Hepatocyte (in vitro differentiated cells): Measurements from ENCODE around the gene DNAJC5.

ENCODE experiments used
- EZH2 ChIP-seq: fragments of 200-600 bp; sonication (generic); IDR thresholded peaks from 2 replicates; pipeline ENCODE4 v1.6.1; 2016; ENCODE audit warnings: antibody characterized with exemption, mild to moderate bottlenecking, borderline replicate concordance
- EZH2phosphoT487 ChIP-seq: fragments of 200-600 bp; sonication (generic); IDR thresholded peaks from one replicate; pipeline ENCODE4 v1.6.1; 2018; ENCODE audit warnings: antibody characterized with exemption, mild to moderate bottlenecking, low read depth, moderate library complexity; ENCODE audit not compliant: unreplicated experiment, severe bottlenecking
- TF ChIP-seq, protein P1 (sequence below): fragments of 200-600 bp; sonication (generic); IDR thresholded peaks from 2 replicates; pipeline ENCODE4 v1.5.1; 2016; ENCODE audit warnings: antibody characterized with exemption, mild to moderate bottlenecking; ENCODE audit not compliant: poor library complexity

- TF ChIP-seq, protein P1, sequence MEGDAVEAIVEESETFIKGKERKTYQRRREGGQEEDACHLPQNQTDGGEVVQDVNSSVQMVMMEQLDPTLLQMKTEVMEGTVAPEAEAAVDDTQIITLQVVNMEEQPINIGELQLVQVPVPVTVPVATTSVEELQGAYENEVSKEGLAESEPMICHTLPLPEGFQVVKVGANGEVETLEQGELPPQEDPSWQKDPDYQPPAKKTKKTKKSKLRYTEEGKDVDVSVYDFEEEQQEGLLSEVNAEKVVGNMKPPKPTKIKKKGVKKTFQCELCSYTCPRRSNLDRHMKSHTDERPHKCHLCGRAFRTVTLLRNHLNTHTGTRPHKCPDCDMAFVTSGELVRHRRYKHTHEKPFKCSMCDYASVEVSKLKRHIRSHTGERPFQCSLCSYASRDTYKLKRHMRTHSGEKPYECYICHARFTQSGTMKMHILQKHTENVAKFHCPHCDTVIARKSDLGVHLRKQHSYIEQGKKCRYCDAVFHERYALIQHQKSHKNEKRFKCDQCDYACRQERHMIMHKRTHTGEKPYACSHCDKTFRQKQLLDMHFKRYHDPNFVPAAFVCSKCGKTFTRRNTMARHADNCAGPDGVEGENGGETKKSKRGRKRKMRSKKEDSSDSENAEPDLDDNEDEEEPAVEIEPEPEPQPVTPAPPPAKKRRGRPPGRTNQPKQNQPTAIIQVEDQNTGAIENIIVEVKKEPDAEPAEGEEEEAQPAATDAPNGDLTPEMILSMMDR: no peak
- TF ChIP-seq EZH2phosphoT487 (no peak), EZH2 (no peak)
These were observed 34.1 kb downstream of the DNAJC5 start for GRCh38 chr20:63929071-63929470.
